Measurements from ENCODE around the gene CLPTM1L. TPM values are rescaled to one million over a fixed set of nuclear protein-coding genes. Genes with fewer than 3 reads are reported as not detected.

CLPTM1L gene
- total RNA-seq, 1 experiment from 2014 or later: 127 TPM

- Mint-ChIP-seq H3K9me3 (ENCODE audit: low read depth, unreplicated experiment) (no peaks in the 10 kb centered on the region), H3K36me3 (ENCODE audit: insufficient read depth, unreplicated experiment) (peaks cover 4% of the 10 kb centered on the region), H3K4me1 (ENCODE audit: low read depth, unreplicated experiment) (no peaks in the 10 kb centered on the region), H3K27me3 (ENCODE audit: unreplicated experiment) (peaks cover 93% of the 10 kb centered on the region), H3K4me3 (ENCODE audit: low read depth, unreplicated experiment) (no peak overlapping the region), H3K27ac (ENCODE audit: unreplicated experiment) (no peak overlapping the region)
- no peak for DNase-seq
- TF ChIP-seq, protein P1, sequence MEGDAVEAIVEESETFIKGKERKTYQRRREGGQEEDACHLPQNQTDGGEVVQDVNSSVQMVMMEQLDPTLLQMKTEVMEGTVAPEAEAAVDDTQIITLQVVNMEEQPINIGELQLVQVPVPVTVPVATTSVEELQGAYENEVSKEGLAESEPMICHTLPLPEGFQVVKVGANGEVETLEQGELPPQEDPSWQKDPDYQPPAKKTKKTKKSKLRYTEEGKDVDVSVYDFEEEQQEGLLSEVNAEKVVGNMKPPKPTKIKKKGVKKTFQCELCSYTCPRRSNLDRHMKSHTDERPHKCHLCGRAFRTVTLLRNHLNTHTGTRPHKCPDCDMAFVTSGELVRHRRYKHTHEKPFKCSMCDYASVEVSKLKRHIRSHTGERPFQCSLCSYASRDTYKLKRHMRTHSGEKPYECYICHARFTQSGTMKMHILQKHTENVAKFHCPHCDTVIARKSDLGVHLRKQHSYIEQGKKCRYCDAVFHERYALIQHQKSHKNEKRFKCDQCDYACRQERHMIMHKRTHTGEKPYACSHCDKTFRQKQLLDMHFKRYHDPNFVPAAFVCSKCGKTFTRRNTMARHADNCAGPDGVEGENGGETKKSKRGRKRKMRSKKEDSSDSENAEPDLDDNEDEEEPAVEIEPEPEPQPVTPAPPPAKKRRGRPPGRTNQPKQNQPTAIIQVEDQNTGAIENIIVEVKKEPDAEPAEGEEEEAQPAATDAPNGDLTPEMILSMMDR (IDR thresholded peaks at IDR 0.05; ENCODE audit: unreplicated experiment): no peak
- intact Hi-C loops (cut with micrococcal nuclease; ENCODE audit: unreplicated experiment): loop anchor here (10.0 kb wide), 1 partner anchor 150 kb away; the partner anchor contains the start of gene SLC6A19
- no TSS peak for BruUV-seq (replicated peaks)
- CTCF ChIA-PET: no interaction called here
Measured at GRCh38 chr5:1354576-1354975, 9.7 kb upstream of the CLPTM1L start.

DNA sequence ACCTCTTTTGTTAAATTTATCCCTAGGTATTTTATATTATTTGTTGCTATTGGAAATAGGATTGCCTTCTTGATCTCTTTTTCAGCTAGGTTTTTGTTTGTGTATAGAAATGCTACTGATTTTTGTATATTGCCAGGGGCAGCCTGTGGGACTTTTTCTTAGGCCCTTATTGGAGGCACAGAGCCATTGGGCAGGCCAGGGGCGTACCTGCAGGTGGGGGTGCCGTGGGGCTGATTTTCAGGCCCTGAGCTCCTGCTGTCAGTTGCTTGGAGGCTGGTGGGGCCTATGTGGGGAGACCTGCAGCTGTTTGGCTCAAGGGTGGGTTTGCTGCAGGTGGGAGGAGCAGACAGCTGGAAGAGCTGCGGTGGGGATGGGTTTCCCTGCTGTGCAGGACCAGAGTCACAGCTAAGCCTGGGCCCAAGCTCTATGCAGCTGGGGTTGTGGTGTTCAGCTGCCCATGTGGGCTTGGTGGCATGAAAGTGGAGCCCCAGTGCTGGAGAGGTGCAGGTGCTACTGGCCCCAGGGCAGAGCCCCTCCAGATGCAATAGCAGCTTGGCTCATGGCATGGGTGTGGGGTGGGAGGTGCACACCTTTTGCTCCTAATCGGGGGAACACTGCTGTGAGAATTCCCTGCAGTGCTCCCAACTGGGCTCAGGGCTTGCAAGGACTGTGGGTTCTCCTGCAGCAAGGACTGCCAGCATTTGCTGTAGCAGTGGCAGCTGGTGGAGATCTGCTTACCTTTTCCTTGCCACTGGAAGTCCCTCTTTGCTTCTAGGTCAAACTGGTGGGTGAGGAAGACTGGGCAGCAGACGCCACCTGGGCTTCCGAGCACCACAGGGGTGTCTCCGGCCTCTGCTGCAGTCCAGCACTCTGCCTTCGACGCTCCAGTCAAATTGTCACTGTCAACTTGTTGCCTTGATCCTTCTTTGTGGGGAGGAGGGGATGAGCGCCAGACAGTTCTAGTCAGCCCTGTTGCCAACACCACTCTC, 7.6 kb upstream of the CLPTM1L start:
- Mint-ChIP-seq H3K4me1 (ENCODE audit: low read depth, unreplicated experiment) (no peaks in the 10 kb centered on the region), H3K27me3 (ENCODE audit: unreplicated experiment) (peaks cover 92% of the 10 kb centered on the region), H3K36me3 (ENCODE audit: insufficient read depth, unreplicated experiment) (peaks cover 4% of the 10 kb centered on the region), H3K4me3 (ENCODE audit: low read depth, unreplicated experiment) (no peak overlapping the region), H3K9me3 (ENCODE audit: low read depth, unreplicated experiment) (no peaks in the 10 kb centered on the region), H3K27ac (ENCODE audit: unreplicated experiment) (no peak overlapping the region)
- CTCF ChIA-PET: no interaction called here
- DNase-seq: no peak
- intact Hi-C loops (cut with micrococcal nuclease; ENCODE audit: unreplicated experiment): loop anchor here (10.0 kb wide), 1 partner anchor 148 kb away; the partner anchor contains the start of gene SLC6A19
- TF ChIP-seq, protein P1 (IDR thresholded peaks at IDR 0.05; ENCODE audit: unreplicated experiment): no peak
- no TSS peak for BruUV-seq (replicated peaks)

DNA sequence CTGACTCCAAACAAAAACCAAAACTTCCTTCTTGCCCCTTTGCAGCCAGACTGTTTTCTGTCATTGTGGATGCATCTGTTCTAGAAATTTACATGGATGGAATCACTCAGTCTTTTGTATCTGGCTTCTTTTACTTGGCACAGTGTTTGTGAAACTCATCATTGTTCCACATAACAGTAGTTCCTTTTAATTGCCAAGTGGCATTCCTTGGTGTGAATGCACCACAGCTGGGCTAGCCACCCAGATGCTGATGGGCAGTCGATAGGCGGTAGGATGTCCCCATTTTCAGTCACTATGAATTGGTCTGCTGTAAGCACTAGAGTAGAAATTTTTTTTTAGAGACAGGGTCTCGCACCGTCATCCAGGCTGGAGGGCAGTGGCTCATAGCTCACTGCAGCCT, 6.3 kb upstream of the CLPTM1L start:
- TF ChIP-seq, protein P1 (IDR thresholded peaks at IDR 0.05; ENCODE audit: unreplicated experiment): no peak
- CTCF ChIA-PET: no interaction called here
- no peak overlapping the region for H3K4me3 Mint-ChIP-seq (ENCODE audit: low read depth, unreplicated experiment)
- H3K9me3 Mint-ChIP-seq (ENCODE audit: low read depth, unreplicated experiment): no peaks in the 10 kb centered on the region
- H3K36me3 Mint-ChIP-seq (ENCODE audit: insufficient read depth, unreplicated experiment): peaks cover 3% of the 10 kb centered on the region
- H3K27ac Mint-ChIP-seq (ENCODE audit: unreplicated experiment): no peak overlapping the region
- peaks cover 4% of the 10 kb centered on the region for H3K4me1 Mint-ChIP-seq (ENCODE audit: low read depth, unreplicated experiment)
- intact Hi-C loops (cut with micrococcal nuclease; ENCODE audit: unreplicated experiment): loop anchor here (10.0 kb wide), 1 partner anchor 146 kb away; the partner anchor contains the start of gene SLC6A19
- no peak for DNase-seq
- BruUV-seq (replicated peaks): no TSS peak
- peaks cover 78% of the 10 kb centered on the region for H3K27me3 Mint-ChIP-seq (ENCODE audit: unreplicated experiment)

GRCh38 chr5:1349246-1349645, 4.3 kb upstream of the CLPTM1L start:
- H3K27ac Mint-ChIP-seq (ENCODE audit: unreplicated experiment): no peak overlapping the region
- CTCF ChIA-PET: no interaction called here
- no peak overlapping the region for H3K4me3 Mint-ChIP-seq (ENCODE audit: low read depth, unreplicated experiment)
- peaks cover 59% of the 10 kb centered on the region for H3K27me3 Mint-ChIP-seq (ENCODE audit: unreplicated experiment)
- H3K9me3 Mint-ChIP-seq (ENCODE audit: low read depth, unreplicated experiment): no peaks in the 10 kb centered on the region
- no TSS peak for BruUV-seq (replicated peaks)
- no peak for DNase-seq
- peaks cover 8% of the 10 kb centered on the region for H3K4me1 Mint-ChIP-seq (ENCODE audit: low read depth, unreplicated experiment)
- peaks cover 21% of the 10 kb centered on the region for H3K36me3 Mint-ChIP-seq (ENCODE audit: insufficient read depth, unreplicated experiment)
- intact Hi-C loops (cut with micrococcal nuclease; ENCODE audit: unreplicated experiment): loop anchor here (10.0 kb wide), 1 partner anchor 296 kb away; no protein-coding TSS in a partner anchor
- TF ChIP-seq, protein P1 (IDR thresholded peaks at IDR 0.05; ENCODE audit: unreplicated experiment): no peak

All from Calu3 (cell line).